GM21576 (cell line): Measurements from ENCODE around the gene RHOXF2.
"Not testable (repeated sequence)": the region's sequence is repeated elsewhere in the genome, so short reads cannot be mapped to it uniquely, and the experiment has no call there.

Experiments
- ATAC-seq: cut with Tn5 transposase; IDR thresholded peaks from one replicate; pipeline ENCODE4 v1.9.1; 2021; ENCODE audit warnings: mild to moderate bottlenecking, moderate library complexity; ENCODE audit not compliant: unreplicated experiment

Gene RHOXF2

DNA sequence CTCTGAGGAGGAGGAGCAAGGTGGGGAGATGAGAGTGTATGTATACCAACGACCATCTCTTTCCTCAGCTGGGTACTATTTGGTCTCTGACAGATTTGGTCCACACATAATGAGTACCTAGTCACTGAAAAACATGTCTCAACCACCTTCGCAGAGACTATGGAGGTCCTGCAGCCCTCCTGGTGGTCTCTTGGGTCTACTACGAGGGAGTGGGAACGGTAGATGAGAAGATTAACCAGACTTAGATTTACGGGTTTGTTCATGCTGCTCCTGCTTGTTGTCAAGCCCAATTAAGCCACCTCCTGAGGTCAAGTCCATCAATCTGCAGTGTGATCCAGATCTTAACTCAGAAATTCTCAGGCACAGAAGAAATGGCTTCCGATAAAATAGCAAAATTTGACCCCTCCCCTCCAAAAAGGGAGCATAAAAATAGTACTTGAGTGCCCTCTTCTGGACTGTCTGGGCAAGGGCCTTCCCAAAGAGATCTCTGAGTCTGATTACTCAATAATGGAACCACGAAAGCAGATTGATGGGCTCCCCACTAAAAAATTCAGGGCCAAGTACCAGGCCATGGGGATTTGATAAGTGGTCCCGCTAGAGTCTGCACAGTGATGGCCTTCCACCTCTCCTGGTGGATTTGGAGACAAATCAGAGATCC is 38.3 kb downstream of the RHOXF2 start:
- ATAC-seq = not testable (repeated sequence)

DNA sequence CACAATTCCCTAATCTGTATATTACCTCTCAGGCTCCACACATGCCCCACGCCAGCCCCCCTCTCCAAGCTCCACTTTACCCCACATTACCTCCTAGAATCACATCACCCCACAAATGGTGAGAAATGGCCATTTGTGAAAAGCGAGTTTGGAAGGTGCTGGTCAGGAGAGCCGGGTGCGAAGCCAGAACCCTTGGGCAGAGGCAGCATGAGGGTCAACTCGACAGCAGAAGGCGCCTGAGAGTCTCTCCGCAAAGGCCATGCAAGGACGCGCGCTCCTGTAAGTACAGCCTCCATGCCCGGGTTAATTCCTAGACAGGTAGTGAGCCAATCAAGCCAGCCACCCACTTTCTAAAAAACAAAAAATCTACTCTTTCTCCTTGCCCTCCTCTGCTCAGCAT is 42.4 kb downstream of the RHOXF2 start:
- ATAC-seq = no peak

DNA sequence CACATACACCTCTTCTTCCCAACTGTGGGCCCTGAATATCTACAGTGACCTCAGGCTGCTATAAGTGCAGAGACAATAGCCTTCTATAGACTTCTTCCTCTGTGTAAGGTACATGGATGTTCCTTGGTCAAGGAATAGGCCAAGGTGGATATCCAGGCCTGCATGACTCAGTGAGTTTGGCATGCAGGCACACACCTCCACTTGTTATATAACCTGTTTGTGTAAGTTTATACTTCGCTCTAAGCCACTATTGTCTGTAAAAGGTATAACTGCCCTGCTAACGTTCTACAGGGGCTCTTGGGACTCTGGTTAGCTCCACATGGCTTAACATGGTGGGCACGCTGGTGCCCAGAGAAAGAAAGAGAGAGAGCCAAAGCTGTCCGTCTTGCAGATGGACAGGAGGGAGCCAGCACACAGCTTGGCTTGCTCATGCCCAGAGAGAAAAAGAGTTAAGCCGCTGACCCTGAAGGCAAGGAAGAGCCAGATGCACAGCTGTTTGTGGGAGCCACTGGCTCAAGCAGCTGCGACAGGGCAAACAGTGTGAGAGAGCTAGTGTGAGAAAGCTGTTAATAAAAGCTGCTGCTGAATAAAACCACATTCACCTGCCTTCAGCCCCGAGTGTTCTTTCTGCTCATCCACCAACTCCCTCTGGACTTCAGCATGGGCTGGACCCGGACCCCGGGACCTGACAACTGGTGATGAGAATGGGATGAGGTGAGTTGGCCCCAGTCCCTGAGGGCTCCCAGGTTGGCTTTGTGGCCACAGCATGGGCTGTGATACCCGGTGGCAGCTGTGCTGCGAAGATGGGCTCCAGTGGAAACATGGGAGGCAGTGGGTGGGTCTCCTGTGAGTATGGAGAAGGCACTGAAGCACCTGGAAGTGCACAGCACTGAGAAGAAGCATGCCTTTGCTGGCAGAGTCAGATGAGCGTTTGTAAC is 47.7 kb downstream of the RHOXF2 start:
- ATAC-seq = no peak

DNA sequence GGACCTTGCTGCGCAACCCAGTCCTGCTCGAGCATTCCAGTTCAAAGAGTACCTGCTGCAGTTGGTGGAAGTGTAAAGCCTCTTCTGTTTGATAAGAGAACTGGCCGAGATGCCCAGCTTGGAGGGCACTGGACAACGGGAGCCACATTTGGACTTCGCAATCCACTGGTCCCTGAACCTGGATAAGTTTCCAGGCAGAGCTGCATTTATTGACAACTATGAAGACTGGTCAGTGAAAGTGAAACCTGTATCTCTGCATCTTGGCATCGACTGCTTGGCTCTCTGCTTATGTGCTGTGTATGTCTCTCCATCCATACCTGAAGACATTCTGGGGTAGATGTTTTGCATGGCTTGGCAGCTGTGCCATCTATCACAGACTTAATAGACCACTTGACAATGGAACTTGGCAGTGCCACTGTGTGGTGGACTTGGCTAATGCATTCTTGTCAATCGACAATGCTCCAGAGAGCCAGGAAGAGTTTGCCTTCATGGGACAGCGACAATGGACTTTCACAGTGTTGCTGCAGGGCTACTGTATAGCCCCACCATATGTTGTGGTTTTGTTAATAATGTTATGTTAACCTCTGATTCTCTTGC is 48.7 kb downstream of the RHOXF2 start:
- ATAC-seq = no peak

DNA sequence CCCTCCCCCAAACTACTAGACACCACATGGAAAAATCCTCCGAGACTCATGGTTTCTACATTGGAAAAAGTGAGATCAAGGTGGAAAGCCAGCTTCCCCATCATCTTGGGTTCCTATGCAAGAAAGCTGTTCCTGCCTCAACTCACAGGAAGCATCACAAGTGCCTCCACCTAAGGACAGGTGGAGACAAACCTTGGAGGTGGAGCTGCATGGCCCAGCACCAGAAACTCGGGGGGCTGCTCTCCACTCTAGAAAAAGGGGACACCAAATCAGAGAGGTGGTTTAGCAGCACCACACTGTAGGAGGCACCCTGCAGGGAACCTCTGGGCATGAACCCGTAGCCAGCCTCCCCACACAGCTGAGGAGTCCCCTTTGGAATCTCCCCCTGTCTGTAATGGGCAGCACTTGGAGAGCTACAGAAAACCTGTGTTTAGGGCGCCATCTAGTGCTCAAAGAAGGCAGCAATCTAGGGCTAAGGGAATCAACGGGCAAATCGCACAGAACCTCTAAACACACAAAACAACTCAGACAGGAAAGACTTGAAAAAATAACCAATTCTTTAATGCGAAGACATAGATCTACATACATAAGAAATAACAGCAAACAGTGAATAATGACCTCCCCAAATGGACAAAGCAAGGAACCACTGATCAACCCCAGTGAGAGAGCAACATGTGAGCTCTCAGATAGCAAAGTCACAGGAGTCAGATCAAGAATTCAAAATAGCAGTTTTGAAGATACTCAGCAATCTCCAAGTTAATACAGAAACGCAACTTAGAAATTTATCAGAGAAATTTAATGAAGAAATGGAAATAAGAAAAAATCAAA is 55.2 kb downstream of the RHOXF2 start:
- no peak for ATAC-seq
